Fibroblast of skin of right quadriceps (primary cell): ENCODE data around the gene PLEKHM1.
"Not testable (repeated sequence)": the region's sequence is repeated elsewhere in the genome, so short reads cannot be mapped to it uniquely, and the experiment has no call there.

Experiments used
- DNase-seq: peaks from one replicate; pipeline ENCODE4 v3.0.0-alpha.2; 2013

The PLEKHM1 gene

DNA sequence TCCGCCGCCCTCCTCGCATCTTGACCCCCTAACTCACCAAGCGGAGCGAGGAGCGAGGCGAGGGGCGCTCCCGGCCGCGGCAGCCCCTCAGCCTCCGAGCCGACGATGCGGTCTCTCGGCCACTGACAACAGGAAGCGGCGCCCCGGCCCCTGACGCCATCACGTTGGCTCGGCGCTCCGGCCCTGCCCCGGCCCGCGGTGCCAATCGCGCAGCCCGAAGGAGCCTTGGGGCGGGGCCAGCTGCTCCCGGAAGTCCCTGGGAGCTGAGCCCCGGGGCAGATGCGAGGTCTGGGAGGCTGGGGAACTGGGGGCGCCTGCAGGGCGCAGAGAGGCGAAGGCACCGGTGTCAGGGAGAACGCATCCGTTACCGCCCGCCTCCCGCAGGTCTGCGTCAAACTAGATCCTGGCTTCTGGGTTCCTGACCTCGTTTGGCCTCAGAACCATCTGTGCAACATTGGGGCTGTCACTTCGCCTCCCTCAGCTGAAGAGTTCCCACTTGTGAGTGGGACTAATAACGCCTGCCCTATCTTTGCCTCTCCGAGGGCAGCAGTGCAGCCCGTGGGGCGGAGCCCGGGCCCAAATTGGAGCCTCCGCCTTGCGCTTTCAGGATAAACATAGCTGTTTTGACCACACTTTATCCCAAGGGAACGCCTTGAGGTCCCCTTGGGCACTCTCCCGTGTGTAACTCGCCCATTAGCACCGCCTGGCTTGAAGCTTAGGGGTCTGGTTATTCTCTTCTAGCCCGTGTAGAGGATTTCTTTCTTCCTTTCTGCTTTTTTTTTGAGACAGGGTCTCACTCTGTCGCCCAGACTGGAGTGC, at the start of gene PLEKHM1:
TSS of gene PLEKHM1 (minus strand) at position 107 of the 819 bp plus-strand sequence. CDS start 8,237 bp downstream, outside the sequence.
- peak; percentile 75 for DNase-seq

DNA sequence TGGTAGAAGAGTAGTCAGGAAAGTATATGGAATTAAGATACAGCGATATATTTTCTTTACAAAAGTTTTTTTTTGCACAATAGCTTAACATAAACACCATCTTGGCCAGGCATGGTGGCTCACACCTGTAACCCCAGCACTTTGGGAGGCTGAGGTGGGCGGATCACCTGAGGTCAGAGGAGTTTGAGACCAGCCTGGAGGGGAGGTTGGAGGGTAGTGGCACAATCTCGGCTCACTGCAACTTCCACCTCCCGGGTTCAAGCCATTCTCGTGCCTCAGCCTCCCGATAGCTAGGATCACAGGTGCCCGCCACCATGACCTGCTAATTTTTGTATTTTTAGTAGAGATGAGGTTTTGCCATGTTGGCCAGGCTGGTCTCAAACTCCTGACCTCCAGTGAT, 47.6 kb upstream of the PLEKHM1 start:
- DNase-seq, result not testable (repeated sequence)

DNA sequence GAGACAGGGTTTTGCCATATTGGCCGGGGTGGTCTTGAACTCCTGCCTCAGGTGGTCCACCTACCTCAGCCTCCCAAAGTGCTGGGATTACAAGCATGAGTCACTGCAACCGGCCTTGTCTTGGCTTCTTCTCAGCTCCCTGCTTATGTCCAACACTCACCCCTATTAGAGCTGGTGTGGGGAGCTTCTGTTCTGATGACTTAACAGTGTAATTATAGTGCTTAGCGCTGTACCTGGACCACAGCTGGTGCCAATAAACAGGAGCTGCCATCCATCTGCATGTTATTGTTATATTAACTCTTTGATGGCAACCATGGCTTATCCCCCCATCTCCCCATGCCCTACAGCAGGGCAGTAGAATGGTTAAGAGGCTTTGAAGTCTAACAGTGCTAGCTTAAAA, 15.6 kb upstream of the PLEKHM1 start:
- DNase-seq, result not testable (repeated sequence)

DNA sequence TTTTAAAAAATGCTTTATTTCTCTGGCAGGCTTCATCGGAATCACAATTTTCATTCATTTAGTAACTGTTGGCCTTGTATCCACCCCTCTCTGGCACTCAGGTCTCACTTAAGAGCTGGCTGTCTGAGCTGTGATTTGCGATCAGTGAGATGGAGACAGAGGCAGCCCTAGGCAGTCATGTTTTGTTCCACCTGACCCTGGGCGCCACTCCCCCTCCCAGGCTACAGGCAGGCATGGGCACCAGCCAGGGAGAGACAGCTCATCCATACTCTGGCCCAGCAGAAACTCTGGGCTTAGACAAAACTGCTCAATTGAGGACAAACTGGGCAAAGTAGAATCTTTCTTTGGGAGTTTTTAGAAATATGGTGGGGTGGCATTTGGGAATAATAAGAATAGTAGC, 14.7 kb upstream of the PLEKHM1 start:
- DNase-seq, result not testable (repeated sequence)

DNA sequence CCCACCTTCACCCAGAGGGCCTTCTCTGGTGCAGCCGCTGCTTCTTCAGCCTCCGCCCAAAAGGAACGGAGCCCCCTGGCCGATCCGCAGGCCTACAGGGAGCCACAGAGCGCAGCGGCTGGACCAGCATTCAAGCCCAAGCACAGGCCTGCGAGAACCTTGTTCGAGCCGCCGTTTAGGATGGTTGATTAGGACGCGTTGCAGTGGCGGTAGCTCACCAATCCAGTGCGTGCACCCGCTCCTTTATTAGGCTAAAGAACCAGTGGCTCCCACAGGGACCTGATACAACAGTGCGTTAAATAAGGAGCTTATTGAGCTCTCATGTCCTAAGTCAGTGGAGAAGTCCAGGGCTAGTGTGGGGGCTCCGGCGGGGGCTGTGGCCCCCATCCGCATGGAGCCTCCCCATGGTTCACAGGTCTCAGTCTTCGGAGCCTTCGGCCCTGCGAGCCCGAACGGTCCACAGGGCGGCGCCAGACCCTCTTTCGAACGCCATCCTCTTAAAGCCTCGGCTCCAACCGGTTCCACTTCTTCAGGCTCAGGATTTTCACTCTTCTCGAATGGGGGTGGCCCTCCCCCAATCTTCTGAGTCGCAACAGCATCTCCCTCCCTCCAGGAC, 10.7 kb upstream of the PLEKHM1 start:
- not testable (repeated sequence) for DNase-seq

DNA sequence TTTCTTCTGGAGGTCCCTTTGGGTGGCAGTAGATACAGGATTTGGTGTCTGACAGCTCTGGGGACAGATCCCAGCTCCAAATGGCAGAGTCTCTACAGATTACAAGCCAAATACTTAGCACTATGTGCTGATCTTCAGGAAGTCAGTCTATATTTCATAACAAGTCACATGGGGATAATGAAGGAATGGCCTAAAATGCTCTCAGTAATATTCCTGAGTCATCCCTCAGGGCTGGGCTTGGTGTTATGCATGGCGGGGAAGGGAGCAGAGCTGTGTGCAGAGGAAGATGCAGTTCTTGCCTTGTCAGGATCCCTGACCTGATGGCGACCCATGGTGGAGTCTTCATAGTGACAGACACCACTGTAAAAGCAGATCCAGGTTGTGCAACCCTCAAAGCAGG, 10.0 kb upstream of the PLEKHM1 start:
- not testable (repeated sequence) for DNase-seq

DNA sequence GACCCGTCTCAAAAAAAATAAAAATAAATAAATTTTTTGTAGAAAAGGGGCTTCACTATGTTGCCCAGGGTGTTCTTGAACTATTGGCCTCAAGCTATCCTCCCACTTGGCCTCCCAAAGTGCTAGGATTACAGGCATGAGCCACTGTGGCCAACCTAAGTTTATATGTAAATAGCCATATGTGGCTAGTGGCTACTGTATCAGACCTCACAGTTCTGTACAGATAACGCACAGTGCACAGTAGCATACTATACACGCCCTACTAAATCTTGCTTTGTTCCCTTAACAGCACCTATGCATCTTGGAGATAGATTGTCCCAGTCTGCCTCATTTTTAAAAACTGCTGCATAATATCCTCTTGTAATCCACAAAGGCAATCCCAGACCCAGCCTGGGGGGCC, 8.7 kb upstream of the PLEKHM1 start:
- DNase-seq, result not testable (repeated sequence)

DNA sequence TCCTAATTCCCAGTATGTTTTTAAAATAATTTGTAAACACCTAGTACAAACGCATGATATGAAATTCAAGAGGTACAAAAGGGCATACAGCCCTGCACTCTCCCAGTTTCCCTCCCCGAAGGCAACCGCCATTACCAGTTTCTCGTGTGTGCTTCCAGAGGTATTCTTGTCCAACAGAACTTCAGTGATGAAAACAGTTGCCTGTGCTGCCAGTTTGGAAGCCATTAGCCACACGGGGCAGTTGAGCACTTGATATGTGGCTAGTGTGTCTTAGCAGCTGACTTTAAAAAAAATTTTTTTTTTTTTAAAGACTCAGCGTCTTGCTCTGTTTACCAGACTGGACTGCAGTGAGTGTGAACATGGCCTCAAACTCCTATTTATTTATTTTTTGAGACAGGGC, 7.9 kb upstream of the PLEKHM1 start:
- not testable (repeated sequence) for DNase-seq

DNA sequence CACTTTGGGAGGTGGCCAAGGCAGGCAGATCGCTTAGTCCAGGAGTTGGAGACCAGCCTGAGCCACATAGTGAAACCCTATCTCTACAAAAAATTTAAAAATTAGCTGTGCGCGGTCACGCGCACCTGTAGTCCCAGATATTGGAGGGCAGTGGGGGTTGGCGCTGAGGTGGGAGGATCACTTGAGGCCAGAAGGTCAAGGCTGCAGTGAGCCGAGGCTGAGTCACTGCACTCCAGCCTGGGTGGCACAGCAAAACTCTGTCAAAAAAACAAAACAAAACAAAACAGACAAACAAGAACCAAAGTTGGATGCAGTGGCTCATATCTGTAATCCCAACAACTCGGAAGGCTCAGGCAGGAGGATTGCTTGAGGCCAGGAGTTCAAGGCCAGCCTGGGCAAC, 6.9 kb upstream of the PLEKHM1 start:
- DNase-seq, result not testable (repeated sequence)

DNA sequence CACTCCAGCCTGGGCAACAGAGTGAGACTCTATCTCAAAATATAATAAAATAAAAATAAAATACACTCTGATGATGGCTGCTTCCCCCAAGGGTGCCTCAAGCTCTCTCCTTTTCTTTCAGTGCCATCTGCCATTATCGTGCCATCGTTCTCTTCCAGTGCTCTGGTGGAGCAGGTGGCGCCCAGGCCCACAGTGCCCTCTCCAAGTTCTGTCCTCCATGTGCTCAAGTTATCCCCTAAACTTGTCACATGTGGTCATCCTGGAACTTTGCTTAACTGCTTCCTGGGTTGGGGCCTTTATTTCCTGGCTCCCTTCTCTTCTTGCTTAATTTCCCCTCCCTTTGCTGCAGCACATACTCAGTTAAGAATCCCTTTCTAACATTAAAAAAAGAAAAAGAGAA, 6.0 kb upstream of the PLEKHM1 start:
- not testable (repeated sequence) for DNase-seq

DNA sequence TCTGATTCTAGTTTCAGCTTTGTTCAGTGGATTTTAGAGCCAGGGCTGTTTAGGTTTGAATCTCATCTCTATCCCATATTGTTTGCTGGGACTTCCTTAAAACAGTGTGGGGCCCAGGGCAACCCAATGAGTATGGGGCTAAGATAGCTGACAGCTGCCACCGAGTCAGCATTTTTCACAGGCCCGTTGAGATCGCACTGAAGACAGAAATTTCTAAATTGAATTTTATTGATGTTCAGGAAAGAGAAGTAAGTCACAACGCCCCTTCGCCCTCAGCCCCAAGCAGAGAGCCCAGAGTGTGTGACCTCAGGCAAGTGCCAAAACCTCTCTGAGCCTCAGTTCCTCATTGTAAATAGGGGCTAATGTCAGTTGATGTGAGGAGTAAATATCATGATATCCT, 4.0 kb upstream of the PLEKHM1 start:
- not testable (repeated sequence) for DNase-seq

DNA sequence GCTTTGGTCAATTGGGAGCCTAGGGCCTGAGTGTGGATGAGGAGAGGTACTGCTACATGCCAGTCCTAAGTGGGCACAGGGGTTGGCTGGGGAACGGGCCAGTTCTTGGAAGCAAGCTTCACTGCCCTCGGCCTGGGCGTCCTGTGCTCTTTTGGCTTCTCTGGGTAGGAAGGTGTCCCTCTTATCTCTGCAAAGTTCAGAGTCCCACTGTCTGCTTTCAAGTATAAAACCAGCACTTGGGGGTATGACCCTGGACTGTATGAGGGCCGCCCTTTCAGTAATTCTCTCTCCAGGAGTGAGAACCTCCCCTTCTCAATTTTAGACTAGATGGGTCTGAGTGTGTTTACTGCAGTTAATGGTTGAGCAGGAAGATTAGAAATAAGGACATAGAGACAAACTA, 1.6 kb upstream of the PLEKHM1 start:
- DNase-seq, result not testable (repeated sequence)

DNA sequence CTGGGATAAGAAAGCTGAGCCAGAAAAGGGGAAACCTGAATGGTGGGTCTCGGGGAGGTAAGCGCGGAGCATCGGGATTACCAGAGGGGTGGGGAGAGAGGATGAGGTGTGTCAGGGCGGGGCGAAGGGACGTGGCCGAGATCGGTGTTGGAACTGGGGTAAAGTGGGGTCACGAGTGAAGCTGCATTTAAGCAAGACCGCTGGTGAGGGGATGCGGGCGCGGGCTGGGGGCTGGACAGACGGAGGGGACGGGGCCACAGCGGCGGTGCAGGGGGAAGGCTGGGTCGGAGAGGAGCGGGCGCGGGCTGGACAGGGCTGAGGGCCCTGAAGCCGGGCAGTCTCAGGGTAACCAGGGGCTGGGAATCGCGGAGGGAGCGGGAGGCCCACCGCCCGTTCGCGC, 323 bp downstream of the PLEKHM1 start:
- not testable (repeated sequence) for DNase-seq

DNA sequence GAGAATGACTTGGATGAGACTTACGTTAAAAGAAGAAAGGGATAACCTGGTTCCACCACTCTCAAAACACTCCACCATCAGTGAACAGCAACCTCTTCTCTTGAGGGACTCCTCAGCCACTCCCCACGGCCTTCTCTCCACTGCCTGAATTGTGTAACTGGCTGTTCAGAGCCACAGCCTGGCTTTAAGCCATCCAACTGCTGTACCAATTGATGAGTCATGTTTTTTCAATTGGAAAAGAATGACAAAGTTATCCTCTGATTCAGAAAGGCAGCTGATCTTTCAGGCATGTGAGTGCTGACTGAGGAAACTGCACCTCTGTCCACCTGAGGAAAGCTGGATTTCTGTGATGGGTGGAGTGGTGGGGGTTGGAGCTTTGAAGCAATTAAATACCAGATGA, 2.8 kb downstream of the PLEKHM1 start:
- peak; percentile 89 for DNase-seq

DNA sequence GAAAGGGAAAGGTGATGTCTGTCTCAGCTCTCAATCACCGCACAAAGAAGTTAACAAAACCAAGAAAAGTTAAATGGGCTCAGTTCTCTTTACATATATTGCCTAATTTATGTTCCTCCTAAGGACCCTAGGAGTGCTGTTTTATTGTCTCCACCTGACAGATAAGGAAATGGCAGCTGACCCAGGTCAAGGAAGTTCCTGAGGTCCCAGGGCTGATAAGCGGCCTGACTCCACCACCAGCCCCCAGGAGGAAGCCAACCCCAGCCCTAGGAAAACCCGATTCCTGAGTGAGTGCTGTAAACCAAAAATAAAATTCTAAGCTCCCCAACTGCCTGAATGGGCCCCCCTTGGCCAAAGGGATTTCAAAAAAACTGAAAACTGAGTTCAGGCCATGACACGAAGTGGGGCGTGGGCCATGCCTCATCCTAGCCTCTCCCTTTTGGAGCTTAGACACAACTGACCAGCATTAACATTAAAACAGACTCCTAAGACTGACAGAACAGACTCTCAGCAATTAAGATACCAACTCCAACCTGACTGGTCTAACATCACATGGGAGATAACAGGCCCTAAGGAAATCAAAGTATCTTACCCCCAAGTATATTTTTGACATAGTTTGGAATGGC, 6.8 kb downstream of the PLEKHM1 start:
- DNase-seq, result not testable (repeated sequence)

DNA sequence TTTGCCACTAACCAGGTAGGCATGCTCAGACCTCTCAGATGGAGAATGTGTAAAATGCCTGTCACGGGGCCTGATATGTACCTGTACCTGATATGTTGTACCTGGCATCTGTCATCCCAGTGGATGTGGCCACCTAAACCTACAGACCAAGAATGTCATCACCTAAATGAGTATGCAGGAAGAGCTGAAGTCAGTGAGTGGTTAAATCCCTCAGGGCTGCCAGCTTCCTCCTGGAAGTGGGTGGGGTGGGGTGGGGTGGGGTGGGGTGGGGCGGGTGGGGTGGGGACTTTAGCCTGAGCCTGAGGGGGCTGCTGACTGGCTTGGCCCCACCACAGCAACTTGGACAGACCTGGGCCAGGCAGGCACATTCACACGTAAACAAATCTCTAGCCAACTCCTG, 7.3 kb downstream of the PLEKHM1 start:
- DNase-seq, result not testable (repeated sequence)

DNA sequence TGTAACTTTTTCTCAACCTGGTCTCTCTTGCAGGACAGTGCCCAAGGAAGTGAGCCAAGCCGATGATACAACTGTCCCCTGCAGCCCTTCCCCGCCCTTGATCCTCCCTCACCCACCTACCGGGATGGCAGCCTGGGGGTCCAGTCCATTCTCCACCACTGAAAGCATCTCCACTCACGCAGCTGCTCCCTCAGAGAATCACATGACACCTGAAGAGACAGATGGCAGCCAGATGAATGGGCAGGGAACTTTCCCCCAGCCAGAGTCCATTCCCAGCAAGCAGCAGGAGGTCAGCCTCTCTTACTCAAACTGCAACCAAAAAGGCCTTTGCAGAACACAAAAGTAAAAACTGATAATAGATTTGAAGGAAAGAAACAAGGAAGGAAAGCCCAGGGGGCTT, 8.2 kb downstream of the PLEKHM1 start:
- not testable (repeated sequence) for DNase-seq

DNA sequence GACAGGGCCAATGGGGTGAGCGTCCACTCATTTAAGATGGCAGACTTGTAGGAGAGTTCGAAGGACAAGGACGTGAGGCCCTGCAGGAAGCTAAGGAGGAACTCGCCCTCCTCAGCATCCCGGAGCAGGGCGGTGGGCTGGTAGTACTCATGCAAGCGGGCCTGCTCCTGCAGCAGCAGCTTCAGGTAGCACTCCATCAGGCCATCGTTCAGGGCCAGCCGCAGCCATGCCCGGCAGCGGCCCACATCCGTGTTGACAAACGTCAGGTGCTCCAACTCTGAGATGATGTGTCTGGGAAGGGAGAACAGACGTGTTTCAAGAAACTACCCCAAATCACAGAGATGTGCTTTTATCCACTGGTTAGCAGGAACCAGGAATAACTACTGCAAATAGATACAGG, 15.1 kb downstream of the PLEKHM1 start:
- DNase-seq, result not testable (repeated sequence)

DNA sequence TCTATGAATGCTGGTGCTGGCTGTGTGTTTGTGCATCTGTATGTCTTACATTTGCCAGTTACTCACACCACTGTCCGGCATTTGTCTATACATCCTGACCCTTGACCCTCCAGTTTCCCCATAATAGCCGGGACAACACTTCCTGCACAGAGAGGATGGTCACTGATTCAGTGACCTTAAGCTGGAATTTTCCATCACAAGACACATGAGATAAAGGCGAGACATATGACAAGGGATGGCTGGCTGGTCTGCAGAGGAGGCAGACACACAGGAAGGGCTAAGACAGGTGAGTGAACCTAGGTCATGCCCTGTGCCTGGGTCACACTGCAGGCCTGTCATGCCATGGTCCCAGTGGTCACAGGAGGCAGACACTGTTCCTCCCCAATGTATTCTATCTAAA, 18.3 kb downstream of the PLEKHM1 start:
- DNase-seq, result not testable (repeated sequence)

DNA sequence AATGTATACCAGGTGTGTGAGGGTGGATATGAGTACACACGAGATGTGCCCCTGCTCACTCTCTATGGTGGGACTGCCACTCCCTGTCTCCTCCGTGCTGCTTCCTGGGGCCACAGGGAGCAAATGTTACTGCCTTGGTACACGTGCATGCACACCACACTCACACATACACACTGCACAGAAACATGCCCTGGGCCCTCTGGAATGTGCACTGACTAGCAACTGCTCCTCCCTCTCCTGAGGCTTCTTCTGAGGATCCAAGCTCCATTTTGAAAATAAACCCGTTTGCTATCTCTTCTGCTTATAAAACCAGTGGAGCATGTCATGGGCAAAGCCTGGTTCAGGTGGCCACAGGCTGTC, 21.3 kb downstream of the PLEKHM1 start:
- DNase-seq, result not testable (repeated sequence)

DNA sequence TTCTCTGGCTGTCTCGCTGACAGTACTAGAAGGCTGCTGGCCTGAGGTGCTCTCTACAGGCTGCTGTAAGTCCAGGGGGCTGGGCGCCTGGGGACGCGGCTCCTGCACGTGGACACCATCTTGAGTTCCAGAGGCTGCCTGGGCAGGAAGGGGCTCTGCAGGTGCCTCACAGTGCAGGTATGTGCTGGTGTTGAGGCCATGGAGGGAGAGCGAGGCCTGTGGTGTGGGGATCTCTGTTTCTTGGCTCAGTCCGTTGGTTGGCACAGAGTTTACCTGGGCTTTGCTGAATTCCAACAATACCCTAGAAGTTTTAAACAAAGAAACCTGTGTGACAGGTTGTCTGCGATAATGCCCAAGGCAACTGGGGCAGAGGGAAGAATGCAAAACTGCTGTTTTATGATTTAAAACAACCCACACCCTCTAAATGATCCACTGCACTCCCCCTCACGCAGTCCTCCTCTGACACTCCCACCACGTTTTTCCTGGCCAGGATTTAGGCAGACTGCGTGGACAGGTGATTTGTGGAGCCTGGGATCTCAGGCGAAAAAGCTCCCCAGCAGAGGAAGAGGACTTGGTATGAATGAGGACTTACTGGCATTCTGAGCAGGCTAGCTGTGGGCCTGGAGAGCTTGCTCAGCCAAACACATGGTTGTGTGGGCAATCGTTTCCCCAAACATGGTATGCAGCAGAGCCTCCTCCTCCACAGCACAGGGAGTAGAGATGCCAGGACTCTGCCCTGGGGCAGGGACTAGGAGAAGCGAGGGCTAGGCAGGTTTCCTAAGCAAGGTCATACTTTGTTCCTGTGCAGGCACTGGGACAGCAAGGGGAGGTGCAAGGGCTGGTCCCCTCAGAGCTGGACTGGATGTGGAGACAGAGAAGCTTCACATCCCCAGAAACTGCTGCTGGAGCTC, 22.0 kb downstream of the PLEKHM1 start:
- DNase-seq, result not testable (repeated sequence)

DNA sequence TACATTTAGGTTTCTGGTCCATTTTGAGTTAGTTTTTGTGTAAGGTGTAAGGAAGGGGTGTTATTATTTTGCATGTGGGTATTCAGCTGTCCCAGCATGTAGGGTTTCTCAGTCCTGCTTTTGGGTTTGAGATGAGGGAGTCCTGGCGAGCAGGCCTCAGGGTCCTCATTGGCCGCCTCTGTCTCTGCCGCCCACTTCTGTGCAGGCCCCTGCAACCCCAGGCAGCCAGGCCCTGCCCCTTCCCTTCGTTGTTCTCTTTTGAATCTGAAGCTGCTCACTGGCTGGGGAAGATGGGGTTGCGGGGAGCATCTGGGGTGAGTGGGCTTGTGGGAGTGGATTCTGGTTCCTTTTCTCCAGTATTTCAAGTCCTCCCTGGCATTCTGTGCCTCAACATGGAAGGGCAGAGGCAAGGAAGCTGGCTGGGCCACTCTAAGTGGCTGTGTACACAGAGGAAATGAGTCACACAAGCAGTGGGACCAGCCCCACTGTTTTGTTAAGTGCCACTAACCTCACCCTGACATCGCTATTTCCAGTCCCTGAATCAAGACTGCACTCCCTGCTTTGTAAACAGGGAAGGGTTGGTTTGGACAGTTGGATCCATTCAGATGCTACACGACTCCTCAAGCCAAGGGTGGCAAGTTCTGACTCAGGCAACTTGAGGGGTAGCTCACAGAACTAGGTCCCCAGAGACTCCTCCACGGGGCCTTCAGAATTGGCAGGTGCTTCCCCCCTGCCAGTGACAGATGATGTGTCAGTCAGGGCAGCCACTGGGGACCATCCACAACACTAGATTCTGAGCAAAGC, 28.8 kb downstream of the PLEKHM1 start:
- DNase-seq, result peak; percentile 23
